Fibroblast of mammary gland (primary cell): Measurements from ENCODE around the gene ACP6.

Experiments used
- DNase-seq: peaks from one replicate; pipeline ENCODE4 v3.0.0-alpha.2; 2010; ENCODE audit warnings: low read depth
- H3K4me3 ChIP-seq: 2 replicates; pipeline ENCODE4 v1.5.1; 2011; ENCODE audit warnings: low read depth, mild to moderate bottlenecking, low read length, moderate library complexity; ENCODE audit not compliant: control insufficient read depth
- TF ChIP-seq, protein P1 (sequence below): conservative IDR thresholded peaks from 2 replicates; pipeline ENCODE4 v1.5.1; 2011; ENCODE audit warnings: low read depth, low read length, inconsistent platforms; ENCODE audit not compliant: control insufficient read depth, insufficient read depth

ACP6 gene

DNA sequence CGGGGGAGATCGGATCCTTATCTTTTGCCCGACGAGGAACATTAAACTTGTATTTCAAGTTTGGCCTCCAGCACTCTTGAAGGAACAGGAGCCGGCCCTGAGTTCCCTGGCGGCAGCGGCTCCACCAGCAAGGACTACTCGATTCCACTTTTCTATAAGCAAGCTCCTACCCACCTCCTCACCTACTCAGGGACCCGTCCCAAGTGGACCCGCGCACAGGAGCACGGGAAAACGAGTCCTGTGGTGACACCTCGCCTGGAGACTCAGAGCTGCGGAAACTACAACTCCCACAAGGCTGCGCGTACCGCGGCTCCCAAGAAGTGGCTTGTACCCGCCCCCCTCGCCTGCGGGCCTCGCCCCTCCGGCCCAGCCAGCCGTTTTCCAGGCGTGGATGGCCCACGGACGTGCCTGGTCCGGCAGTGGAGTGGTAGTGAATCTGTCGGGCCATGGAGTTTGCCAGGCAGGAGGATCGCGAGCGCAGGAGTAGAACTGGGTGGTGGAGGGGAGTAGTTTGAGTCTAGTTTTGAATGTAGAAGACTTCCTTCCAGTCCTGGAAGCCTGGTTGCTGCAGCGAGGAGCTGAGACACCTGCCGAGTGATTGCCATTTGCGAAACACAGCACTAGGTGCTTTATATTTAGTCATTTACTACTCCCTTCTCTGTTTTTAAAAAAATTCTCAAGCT, at the start of gene ACP6:
Gene ACP6 (minus strand): TSS at position 206 of the 683 bp plus-strand sequence. CDS start 476 bp downstream, outside the sequence.
- DNase-seq: peak; percentile 92
- peak within 1 kb of the TSS; percentile 69 for H3K4me3 ChIP-seq

GRCh38 chr1:147719711-147720225, 49.4 kb upstream of the ACP6 start:
- H3K4me3 ChIP-seq: no peak overlapping the region
- TF ChIP-seq, protein P1, sequence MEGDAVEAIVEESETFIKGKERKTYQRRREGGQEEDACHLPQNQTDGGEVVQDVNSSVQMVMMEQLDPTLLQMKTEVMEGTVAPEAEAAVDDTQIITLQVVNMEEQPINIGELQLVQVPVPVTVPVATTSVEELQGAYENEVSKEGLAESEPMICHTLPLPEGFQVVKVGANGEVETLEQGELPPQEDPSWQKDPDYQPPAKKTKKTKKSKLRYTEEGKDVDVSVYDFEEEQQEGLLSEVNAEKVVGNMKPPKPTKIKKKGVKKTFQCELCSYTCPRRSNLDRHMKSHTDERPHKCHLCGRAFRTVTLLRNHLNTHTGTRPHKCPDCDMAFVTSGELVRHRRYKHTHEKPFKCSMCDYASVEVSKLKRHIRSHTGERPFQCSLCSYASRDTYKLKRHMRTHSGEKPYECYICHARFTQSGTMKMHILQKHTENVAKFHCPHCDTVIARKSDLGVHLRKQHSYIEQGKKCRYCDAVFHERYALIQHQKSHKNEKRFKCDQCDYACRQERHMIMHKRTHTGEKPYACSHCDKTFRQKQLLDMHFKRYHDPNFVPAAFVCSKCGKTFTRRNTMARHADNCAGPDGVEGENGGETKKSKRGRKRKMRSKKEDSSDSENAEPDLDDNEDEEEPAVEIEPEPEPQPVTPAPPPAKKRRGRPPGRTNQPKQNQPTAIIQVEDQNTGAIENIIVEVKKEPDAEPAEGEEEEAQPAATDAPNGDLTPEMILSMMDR: no peak
- DNase-seq: no peak

More for the DNA sequence above, at the start of gene ACP6:
- TF ChIP-seq, protein P1: no peak

DNA sequence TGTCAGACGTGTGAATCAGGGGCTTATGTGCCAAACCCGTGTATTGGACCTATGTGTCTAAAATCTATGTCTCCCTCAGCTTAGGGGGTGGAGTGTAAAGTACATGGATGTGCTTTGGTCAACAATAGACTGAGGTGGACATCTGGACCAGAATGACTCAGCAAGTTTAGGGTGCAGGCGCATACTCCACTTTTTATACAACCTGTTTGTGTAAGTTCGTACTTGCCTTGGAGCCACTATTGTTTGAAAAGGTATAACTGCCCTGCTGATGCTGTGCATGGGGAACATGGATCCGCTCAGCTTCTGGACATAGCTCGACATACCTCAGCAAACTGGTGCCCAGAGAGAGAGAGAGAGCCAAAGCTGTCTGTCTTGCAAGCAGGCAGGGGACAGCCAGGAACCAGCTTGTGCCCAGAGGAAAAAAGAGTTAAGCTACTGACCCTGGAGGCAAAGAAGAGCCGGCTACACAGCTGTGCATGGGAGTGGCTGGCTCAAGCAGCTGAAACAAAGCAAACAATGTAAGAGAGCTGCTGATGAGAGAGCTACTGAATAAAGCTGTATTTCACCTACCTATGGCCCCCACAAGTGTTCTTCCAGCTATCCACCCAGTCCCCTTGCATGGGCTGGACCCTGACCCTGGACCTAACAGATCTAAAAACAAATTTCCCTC, 48.8 kb upstream of the ACP6 start:
- TF ChIP-seq, protein P1: no peak
- DNase-seq: no peak
- no peak overlapping the region for H3K4me3 ChIP-seq

- no peak for DNase-seq
- no peak overlapping the region for H3K4me3 ChIP-seq
- TF ChIP-seq, protein P1: no peak
Observed at GRCh38 chr1:147717706-147718097, 47.4 kb upstream of the ACP6 start.

DNA sequence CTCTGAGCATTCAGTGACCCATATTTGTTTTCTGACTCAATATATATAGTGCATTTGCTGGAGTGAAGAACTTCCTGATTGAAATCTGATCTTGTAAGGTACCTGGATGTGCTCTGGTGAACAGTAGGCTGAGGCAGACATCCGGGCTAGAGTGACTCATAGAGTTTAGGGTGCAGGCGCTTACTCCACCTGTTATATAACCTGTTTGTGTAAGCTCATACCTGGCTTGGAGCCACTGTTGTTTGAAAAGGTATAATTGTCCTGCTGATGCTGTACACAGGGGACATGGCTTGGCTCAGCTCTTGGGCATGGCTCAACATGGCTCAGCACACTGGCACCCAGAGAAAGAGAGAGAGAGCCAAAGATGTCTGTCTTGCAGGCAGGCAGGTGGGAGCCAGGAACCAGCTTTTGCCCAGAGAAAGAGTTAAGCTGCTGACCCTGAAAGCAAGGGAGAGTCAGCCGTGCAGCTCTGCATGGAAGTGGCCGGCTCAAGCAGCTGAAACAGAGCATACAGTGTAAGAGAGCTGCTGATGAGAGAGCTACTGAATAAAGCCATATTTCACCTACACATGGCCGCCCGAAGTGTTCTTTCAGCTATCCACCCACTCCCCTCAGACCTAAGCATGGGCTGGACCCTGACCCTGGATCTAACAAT, 46.9 kb upstream of the ACP6 start:
- DNase-seq: no peak
- TF ChIP-seq, protein P1: no peak
- H3K4me3 ChIP-seq: no peak overlapping the region

DNA sequence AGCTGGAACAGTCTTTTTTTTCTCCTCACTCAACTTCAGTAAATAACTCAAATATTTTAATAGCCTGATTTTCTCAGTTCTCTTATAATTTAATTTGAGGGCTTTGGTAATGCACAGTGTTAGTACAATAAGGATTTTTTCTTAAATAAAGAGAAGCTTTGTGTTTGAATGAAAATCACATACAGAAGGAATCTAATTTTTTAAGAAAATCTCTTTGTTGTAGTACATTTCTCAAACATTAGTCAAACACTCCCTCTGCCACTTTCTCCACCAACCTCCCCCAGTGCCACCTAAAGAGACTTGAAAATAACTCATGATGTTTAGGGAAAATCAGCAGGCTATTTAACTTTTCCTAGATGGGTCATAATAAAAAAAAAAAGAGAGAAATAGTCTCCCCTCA, 42.3 kb upstream of the ACP6 start:
- no peak overlapping the region for H3K4me3 ChIP-seq
- TF ChIP-seq, protein P1: no peak
- no peak for DNase-seq
